ENCODE data around the gene CNN2.

Gene CNN2

DNA sequence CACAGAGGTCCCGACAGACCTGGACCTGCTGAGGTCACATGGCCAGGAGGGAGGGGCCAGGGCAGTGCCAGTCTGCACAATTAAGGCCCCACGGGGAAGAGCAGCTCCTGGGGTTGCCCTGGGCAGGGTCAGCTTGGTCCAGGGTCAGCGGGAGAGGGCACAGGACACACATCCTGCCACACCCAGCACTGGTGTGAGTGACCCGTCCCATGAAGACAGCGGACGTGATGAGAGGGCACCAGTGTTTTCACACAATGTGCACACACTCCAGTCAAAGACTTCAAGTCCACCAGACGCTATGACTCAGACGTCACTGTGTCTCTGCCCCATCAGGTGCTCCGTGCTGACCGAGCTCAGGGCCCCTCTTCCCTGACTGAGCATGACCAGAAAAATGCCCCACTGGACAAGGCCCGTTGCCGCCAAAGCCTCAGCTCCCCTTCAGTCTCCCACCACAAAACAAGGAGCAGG lies 9.7 kb upstream of the CNN2 start:
- no peak for DNase-seq (ENCODE audit: extremely low read depth, low read depth)
- TF ChIP-seq, protein P1, sequence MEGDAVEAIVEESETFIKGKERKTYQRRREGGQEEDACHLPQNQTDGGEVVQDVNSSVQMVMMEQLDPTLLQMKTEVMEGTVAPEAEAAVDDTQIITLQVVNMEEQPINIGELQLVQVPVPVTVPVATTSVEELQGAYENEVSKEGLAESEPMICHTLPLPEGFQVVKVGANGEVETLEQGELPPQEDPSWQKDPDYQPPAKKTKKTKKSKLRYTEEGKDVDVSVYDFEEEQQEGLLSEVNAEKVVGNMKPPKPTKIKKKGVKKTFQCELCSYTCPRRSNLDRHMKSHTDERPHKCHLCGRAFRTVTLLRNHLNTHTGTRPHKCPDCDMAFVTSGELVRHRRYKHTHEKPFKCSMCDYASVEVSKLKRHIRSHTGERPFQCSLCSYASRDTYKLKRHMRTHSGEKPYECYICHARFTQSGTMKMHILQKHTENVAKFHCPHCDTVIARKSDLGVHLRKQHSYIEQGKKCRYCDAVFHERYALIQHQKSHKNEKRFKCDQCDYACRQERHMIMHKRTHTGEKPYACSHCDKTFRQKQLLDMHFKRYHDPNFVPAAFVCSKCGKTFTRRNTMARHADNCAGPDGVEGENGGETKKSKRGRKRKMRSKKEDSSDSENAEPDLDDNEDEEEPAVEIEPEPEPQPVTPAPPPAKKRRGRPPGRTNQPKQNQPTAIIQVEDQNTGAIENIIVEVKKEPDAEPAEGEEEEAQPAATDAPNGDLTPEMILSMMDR (IDR thresholded peaks at IDR 0.05; ENCODE audit: low read depth, low read length, missing control alignments) = no peak
- peak overlapping the region; percentile 95; the same call in 1 of the 2 replicates for H3K4me3 ChIP-seq (replicated peaks; ENCODE audit: low read depth, low read length)

DNA sequence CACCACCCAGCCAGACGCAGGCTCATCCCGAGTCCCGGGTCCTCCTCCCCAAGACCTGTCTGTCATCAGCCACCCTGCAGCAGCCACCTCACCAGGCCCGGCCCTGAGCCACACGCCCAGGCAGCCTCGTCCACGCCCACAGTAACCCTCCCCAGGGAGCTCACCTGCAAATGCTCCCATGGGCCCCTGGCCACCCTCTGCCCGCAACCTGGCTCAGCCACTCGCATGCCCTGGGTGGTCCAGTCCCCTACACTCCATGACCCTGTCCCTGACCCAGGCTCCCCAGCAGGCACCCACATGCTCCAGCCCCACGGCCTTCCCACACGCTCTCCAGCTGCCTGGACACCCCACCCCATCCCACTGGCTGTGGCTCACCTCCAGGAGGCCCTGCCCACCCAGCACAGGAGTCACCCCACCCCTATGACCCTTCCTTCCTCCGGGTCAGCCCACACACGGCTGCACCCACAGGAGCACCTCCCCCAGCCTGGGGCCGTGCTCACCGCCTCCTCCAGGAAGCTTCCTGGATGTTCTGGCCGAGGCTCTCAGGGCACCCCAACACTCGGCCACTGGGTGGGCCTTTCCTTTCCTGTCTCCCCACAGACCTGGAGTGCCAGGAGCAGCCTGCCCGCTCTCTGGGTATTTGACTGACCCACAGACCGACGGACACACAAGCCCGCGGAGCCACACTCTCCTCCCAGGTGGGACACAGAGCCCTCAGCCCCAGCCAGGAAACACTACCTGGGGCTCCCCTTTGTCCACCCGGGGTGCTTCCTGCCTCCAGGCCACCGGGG lies 9.1 kb upstream of the CNN2 start:
- no peak for DNase-seq (ENCODE audit: extremely low read depth, low read depth)
- peak overlapping the region; percentile 95 for H3K4me3 ChIP-seq (replicated peaks; ENCODE audit: low read depth, low read length)
- TF ChIP-seq, protein P1 (IDR thresholded peaks at IDR 0.05; ENCODE audit: low read depth, low read length, missing control alignments) = no peak

DNA sequence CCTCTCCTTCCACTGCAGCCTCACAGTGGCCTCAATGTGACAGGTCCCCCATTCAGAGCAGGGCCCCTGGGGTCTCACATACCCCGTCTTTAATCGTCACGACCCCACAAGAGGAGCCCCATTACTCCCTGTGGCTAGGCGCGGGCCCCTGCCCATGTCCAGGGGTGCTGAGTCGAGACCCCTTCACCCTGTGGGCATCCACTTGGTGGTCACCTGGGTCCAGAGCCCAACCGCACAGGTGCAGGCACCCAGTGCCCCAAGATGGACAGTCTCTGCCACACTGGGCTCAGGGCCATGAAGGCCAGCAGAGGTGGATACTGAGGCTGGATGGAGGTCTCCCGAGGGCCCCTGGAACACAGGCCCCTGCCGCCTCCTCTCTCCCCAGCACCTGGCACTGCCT lies 8.5 kb upstream of the CNN2 start:
- no peak for DNase-seq (ENCODE audit: extremely low read depth, low read depth)
- H3K4me3 ChIP-seq (replicated peaks; ENCODE audit: low read depth, low read length) = peak overlapping the region; percentile 95
- TF ChIP-seq, protein P1 (IDR thresholded peaks at IDR 0.05; ENCODE audit: low read depth, low read length, missing control alignments) = no peak

DNA sequence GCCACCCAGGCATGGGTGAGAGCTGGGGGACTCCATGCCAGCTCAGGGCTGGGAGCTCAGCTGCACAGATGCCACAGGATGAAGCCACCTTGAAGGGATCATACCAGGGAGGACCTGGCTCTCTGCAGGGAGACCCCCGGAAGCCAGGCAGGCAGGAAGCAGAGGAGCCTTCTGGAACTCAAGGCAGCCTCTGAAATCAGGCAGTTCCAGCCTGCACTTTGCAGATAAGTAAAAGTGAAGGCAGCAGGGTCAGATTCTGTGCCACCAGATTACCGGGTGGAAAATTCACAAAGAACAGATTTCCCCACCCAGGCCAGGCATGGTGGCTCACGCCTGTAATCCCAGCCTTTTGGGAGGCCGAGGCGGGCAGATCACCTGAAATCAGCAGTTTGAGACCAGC lies 8.0 kb upstream of the CNN2 start:
- TF ChIP-seq, protein P1 (IDR thresholded peaks at IDR 0.05; ENCODE audit: low read depth, low read length, missing control alignments) = no peak
- DNase-seq (ENCODE audit: extremely low read depth, low read depth) = no peak
- peak overlapping the region; percentile 95 for H3K4me3 ChIP-seq (replicated peaks; ENCODE audit: low read depth, low read length)

DNA sequence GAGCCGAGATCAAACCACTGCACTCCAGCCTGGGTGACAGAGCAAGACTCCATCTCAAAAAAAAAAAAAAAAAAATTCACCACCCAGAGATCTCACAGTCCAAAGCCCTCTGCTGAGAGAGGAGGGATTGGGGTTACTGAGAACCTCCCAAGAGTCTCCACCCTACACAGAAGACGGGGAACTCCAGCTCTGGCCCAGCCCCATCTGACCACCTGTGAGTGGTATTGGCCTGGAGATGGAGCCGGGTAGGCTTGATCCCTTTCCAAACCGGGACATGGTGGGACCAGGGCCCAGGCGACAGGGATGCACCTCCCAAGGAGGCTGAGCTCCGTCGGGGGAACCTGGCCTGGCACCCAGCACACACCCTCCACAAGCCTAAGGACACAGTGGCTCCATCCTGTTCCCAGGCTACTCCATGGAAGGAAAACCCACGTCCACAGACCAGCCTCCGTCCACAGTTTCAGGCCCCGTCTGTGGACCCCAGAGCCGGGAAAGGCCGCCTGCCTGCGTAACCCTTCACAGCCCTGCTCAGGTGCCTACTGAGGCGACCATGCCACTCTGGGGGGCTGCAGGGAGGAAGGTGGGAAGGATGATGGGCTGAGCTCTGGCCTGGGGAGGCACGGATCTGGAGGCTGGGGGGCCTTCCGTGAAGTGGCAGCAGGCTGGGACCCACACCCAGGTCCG lies 7.3 kb upstream of the CNN2 start:
- TF ChIP-seq, protein P1 (IDR thresholded peaks at IDR 0.05; ENCODE audit: low read depth, low read length, missing control alignments) = no peak
- no peak for DNase-seq (ENCODE audit: extremely low read depth, low read depth)
- peak overlapping the region; percentile 95 for H3K4me3 ChIP-seq (replicated peaks; ENCODE audit: low read depth, low read length)

DNA sequence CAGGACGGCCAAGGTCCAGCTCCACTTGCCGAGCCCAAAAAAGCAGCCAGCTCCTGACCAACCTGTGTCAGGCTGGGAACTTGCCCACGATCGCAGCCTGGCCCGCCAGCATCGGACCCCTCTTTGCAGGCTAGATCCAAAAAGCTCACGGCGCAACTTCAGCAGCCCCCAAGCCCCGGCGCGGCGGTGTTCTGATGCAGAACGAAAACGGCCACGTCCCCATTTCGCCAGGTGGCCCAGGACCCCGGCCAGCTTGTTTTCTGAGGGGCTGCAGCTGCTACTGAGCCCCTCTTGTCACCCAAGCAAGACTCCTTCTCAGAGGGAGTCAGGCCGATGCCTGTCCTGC lies 6.8 kb upstream of the CNN2 start:
- TF ChIP-seq, protein P1 (IDR thresholded peaks at IDR 0.05; ENCODE audit: low read depth, low read length, missing control alignments) = no peak
- H3K4me3 ChIP-seq (replicated peaks; ENCODE audit: low read depth, low read length) = peak overlapping the region; percentile 95
- DNase-seq (ENCODE audit: extremely low read depth, low read depth) = no peak
